K562 (cell line): Measurements from ENCODE around the gene GIPC3. TPM values are rescaled to one million over a fixed set of nuclear protein-coding genes. Genes with fewer than 3 reads are reported as not detected.

Source experiments
- AFF1 ChIP-seq, 2 experiments: fragments of 450-650 bp; IDR thresholded peaks; 2 replicates each; pipeline ENCODE4 v1.6.1; 2018; ENCODE audit warnings: mild to moderate bottlenecking in 2 of 2, low read depth in 1 of 2; ENCODE audit not compliant: partially characterized antibody in 2 of 2
- CSDE1 ChIP-seq, 2 experiments: fragments of 450-650 bp; IDR thresholded peaks; 2 replicates each; pipeline ENCODE4 v1.6.1; 2016; ENCODE audit warnings: mild to moderate bottlenecking in 1 of 2
- EP400 ChIP-seq: fragments of 450-650 bp; IDR thresholded peaks from 2 replicates; pipeline ENCODE4 v1.6.1; 2017; ENCODE audit warnings: antibody characterized with exemption, mild to moderate bottlenecking, moderate library complexity
- KAT2B ChIP-seq: IDR thresholded peaks from one replicate; pipeline ENCODE4 v1.6.1; 2012; ENCODE audit warnings: low read depth, mild to moderate bottlenecking, control low read depth, inconsistent platforms, low read length, moderate library complexity
- PCBP1 ChIP-seq: fragments of 200-400 bp; formaldehyde crosslinking; IDR thresholded peaks from 2 replicates; pipeline ENCODE4 v1.6.1; 2018; ENCODE audit warnings: mild to moderate bottlenecking, low read depth, low read length; ENCODE audit not compliant: poor library complexity, severe bottlenecking
- SRSF3 ChIP-seq: fragments of 200-400 bp; formaldehyde crosslinking; IDR thresholded peaks from 2 replicates; pipeline ENCODE4 v1.6.1; 2016; ENCODE audit warnings: mild to moderate bottlenecking, low read length, moderate library complexity; ENCODE audit not compliant: insufficient read depth
- THAP7 ChIP-seq: fragments of 250-450 bp; sonication (Bioruptor Pico); IDR thresholded peaks from 2 replicates; pipeline ENCODE4 v1.5.0; 2021
- ZFP1 ChIP-seq: fragments of 450-650 bp; formaldehyde crosslinking; IDR thresholded peaks from 2 replicates; pipeline ENCODE4 v1.4.0; 2020; ENCODE audit warnings: mild to moderate bottlenecking, mixed read lengths
- polyA plus RNA-seq, 8 experiments: library from polyadenylated mRNA; depleted of rRNA in 4 of 8; stranded (reverse) in 5 of 8; unstranded in 3 of 8; fragments of >200 nt; fragmentation: Nextera tagmentation in 2 of 8; fragmentation: Illumina TruSeq in 1 of 8; extraction: Ambion mirVana in 2 of 8; extraction: Trizol in 1 of 8; gene quantifications; 2 replicates each; pipeline versions ENCODE4 v1.2.1 to v1.2.3, GENCODE V29; 2011 to 2014; ENCODE audit warnings: inconsistent platforms in 1 of 8, missing spikeins in 1 of 8
- total RNA-seq, 7 experiments: library from RNA; depleted of rRNA in 6 of 7; stranded (reverse); fragments of >200 nt in 6 of 7; fragmentation: Illumina TruSeq in 2 of 7; extraction: Trizol in 2 of 7; gene quantifications; 2 replicates each; pipeline versions ENCODE4 v1.2.1 to v1.2.3, GENCODE V29; 2011 to 2021; ENCODE audit warnings: low replicate concordance in 1 of 7
- TF ChIP-seq, protein P1 (sequence below), 2 experiments: fragments of 450-650 bp; IDR thresholded peaks; 2 replicates each; pipeline ENCODE4 v1.6.1; 2016
- TF ChIP-seq, protein P2 (sequence below), 2 experiments: fragments of 200-800 bp in 1 of 2; sonication (Bioruptor generic) in 1 of 2; sonication (generic) in 1 of 2; formaldehyde crosslinking in 1 of 2; IDR thresholded peaks in 1 of 2; conservative IDR thresholded peaks in 1 of 2; 2 replicates each; pipeline versions ENCODE4 v1.5.0 to v1.6.1; 2016 to 2020; ENCODE audit warnings: missing compliant biosample characterization in 1 of 2, missing genetic modification characterization in 1 of 2, missing genetic modification reagents in 1 of 2

The GIPC3 gene
- total and polyA plus RNA-seq, 9 of the 15 experiments (the other 6 are each of a cell fraction or from before 2014, with no cell fraction given) = 0.03 to 3.6 (median 1.5) TPM; not detected in 1

GRCh38 chr19:3570606-3571011 is 14.7 kb upstream of the GIPC3 start (continued):
- no peak for TF ChIP-seq THAP7 (CRISPR knock-in tag)
- no peak for TF ChIP-seq CSDE1 (IDR thresholded peaks at IDR 0.05)
- no peak for TF ChIP-seq KAT2B
- no peak for TF ChIP-seq SRSF3
- TF ChIP-seq PCBP1 = no peak
- no peak for TF ChIP-seq EP400
- TF ChIP-seq, protein P1, sequence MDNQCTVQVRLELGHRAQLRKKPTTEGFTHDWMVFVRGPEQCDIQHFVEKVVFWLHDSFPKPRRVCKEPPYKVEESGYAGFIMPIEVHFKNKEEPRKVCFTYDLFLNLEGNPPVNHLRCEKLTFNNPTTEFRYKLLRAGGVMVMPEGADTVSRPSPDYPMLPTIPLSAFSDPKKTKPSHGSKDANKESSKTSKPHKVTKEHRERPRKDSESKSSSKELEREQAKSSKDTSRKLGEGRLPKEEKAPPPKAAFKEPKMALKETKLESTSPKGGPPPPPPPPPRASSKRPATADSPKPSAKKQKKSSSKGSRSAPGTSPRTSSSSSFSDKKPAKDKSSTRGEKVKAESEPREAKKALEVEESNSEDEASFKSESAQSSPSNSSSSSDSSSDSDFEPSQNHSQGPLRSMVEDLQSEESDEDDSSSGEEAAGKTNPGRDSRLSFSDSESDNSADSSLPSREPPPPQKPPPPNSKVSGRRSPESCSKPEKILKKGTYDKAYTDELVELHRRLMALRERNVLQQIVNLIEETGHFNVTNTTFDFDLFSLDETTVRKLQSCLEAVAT (IDR thresholded peaks at IDR 0.05) = no peak
- TF ChIP-seq, protein P2, sequence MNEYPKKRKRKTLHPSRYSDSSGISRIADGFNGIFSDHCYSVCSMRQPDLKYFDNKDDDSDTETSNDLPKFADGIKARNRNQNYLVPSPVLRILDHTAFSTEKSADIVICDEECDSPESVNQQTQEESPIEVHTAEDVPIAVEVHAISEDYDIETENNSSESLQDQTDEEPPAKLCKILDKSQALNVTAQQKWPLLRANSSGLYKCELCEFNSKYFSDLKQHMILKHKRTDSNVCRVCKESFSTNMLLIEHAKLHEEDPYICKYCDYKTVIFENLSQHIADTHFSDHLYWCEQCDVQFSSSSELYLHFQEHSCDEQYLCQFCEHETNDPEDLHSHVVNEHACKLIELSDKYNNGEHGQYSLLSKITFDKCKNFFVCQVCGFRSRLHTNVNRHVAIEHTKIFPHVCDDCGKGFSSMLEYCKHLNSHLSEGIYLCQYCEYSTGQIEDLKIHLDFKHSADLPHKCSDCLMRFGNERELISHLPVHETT (CRISPR knock-in tag; conservative IDR thresholded peaks at IDR 0.05 in 1 of 2, IDR thresholded peaks at IDR 0.05 in 1 of 2) = no peak
- TF ChIP-seq AFF1 (IDR thresholded peaks at IDR 0.05; ENCODE audit: low read depth in 1 of 2, partially characterized antibody in 2 of 2) = no peak
- TF ChIP-seq ZFP1 (CRISPR knock-in tag) = no peak
